Gastroesophageal sphincter (tissue), 4 donors: ENCODE results near the gene OGFRL1. TPM values are rescaled to one million over a fixed set of nuclear protein-coding genes. Genes with fewer than 3 reads are reported as not detected.

Experiments
- ATAC-seq: fragments of 150-250 bp; one replicate; pipeline ENCODE4 v1.9.1; 2016; ENCODE audit warnings: mild to moderate bottlenecking, moderate library complexity
- H3K27ac ChIP-seq, 4 donors: fragments of 200-600 bp; sonication (generic) in 3 of 4; 1 replicate in 3 of 4; 2 replicates in 1 of 4; pipeline ENCODE4 v1.5.1; 2016 to 2019
- H3K27me3 ChIP-seq: fragments of 200-600 bp; sonication (generic); one replicate; pipeline ENCODE4 v1.5.1; 2019
- H3K36me3 ChIP-seq, 2 donors: fragments of 200-600 bp; sonication (generic); one replicate each; pipeline ENCODE4 v1.5.1; 2019; ENCODE audit warnings: control low read depth in 1 of 2
- H3K4me1 ChIP-seq, 3 donors: fragments of 200-600 bp; sonication (generic); 1 replicate in 2 of 3; 2 replicates in 1 of 3; pipeline ENCODE4 v1.5.1; 2016 to 2019; ENCODE audit warnings: control low read depth in 2 of 3
- H3K4me3 ChIP-seq, 2 donors: fragments of 200-600 bp; sonication (generic); one replicate each; pipeline ENCODE4 v1.5.1; 2019; ENCODE audit warnings: mild to moderate bottlenecking in 1 of 2, moderate library complexity in 1 of 2
- H3K9me3 ChIP-seq, 3 donors: fragments of 200-600 bp; sonication (generic); one replicate each; pipeline ENCODE4 v1.5.1; 2017 to 2019; ENCODE audit warnings: control low read depth in 2 of 3
- CTCF ChIP-seq, 4 experiments: fragments of 200-600 bp in 2 of 4; fragments of 450-650 bp in 2 of 4; sonication (generic) in 1 of 4; IDR thresholded peaks; one replicate each; pipeline ENCODE4 v1.5.1; 2017 to 2019; ENCODE audit warnings: antibody characterized with exemption in 4 of 4, mild to moderate bottlenecking in 2 of 4, moderate library complexity in 2 of 4
- EP300 ChIP-seq: sonication (generic); formaldehyde crosslinking; IDR thresholded peaks from one replicate; pipeline ENCODE4 v1.6.1; 2017; ENCODE audit warnings: antibody characterized with exemption, mild to moderate bottlenecking
- POLR2A ChIP-seq, 2 donors: fragments of 450-650 bp; IDR thresholded peaks; one replicate each; pipeline ENCODE4 v1.6.1; 2017; ENCODE audit warnings: antibody characterized with exemption in 2 of 2, mild to moderate bottlenecking in 2 of 2, moderate library complexity in 1 of 2
- POLR2AphosphoS5 ChIP-seq: sonication (generic); formaldehyde crosslinking; IDR thresholded peaks from one replicate; pipeline ENCODE4 v1.6.1; 2017; ENCODE audit warnings: antibody characterized with exemption
- WGBS, 2 donors: methylation state at CpG; one replicate each; pipeline ENCODE4 v1.1.5; 2018; ENCODE audit warnings: low coverage in 1 of 2; 5-methylcytosine and 5-hydroxymethylcytosine counted together
- total RNA-seq, 4 donors: library from RNA; depleted of rRNA; stranded (reverse); fragments of >200 nt; gene quantifications; one replicate each; pipeline ENCODE4 v1.1.0, GENCODE V29; 2016

OGFRL1 gene
- total RNA-seq, 4 donors from 2014 or later = 29.0 to 52.3 (median 46.5) TPM

GRCh38 chr6:71333697-71334096, 45.1 kb downstream of the OGFRL1 start:
- no peaks in the 10 kb centered on the region for H3K9me3 ChIP-seq
- H3K27me3 ChIP-seq = no peaks in the 10 kb centered on the region
- H3K36me3 ChIP-seq = no peaks in the 10 kb centered on the region
- ATAC-seq = peak; percentile 69
- no peak overlapping the region for H3K4me3 ChIP-seq
- TF ChIP-seq POLR2A (IDR thresholded peaks at IDR 0.05) = no peak
- no peak overlapping the region for H3K27ac ChIP-seq
- H3K4me1 ChIP-seq = no peaks in the 10 kb centered on the region
- 50 to 62% methylated on average over 2 of the region's 2 CpGs for WGBS, 2 donors

GRCh38 chr6:71334768-71335167, 46.2 kb downstream of the OGFRL1 start:
- H3K4me3 ChIP-seq = no peak overlapping the region
- TF ChIP-seq CTCF (IDR thresholded peaks at IDR 0.05) = no peak
- no peak for TF ChIP-seq POLR2AphosphoS5
- TF ChIP-seq EP300 = no peak
- TF ChIP-seq POLR2A (IDR thresholded peaks at IDR 0.05) = no peak

GRCh38 chr6:71335544-71335943, 46.9 kb downstream of the OGFRL1 start:
- ATAC-seq = no peak
- no peak for TF ChIP-seq POLR2AphosphoS5
- TF ChIP-seq POLR2A (IDR thresholded peaks at IDR 0.05) = no peak
- TF ChIP-seq EP300 = no peak
- no peak for TF ChIP-seq CTCF (IDR thresholded peaks at IDR 0.05)
- Histone ChIP-seq H3K4me3 (no peak overlapping the region), H3K27ac (no peak overlapping the region), H3K27me3 (no peaks in the 10 kb centered on the region), H3K36me3 (no peaks in the 10 kb centered on the region), H3K9me3 (no peaks in the 10 kb centered on the region), H3K4me1 (no peaks in the 10 kb centered on the region)

More at GRCh38 chr6:71334768-71335167, 46.2 kb downstream of the OGFRL1 start:
- Histone ChIP-seq H3K27ac (no peak overlapping the region), H3K36me3 (no peaks in the 10 kb centered on the region), H3K4me1 (no peaks in the 10 kb centered on the region), H3K9me3 (no peaks in the 10 kb centered on the region), H3K27me3 (no peaks in the 10 kb centered on the region)
- no peak for ATAC-seq

- no peaks in the 10 kb centered on the region for H3K4me1 ChIP-seq
- H3K9me3 ChIP-seq = no peaks in the 10 kb centered on the region
- TF ChIP-seq POLR2A (IDR thresholded peaks at IDR 0.05) (no peak), CTCF (IDR thresholded peaks at IDR 0.05) (no peak), POLR2AphosphoS5 (no peak), EP300 (no peak)
- no peak overlapping the region for H3K4me3 ChIP-seq
- no peaks in the 10 kb centered on the region for H3K27me3 ChIP-seq
- no peak overlapping the region for H3K27ac ChIP-seq
- WGBS, 2 donors = 81 to 89% methylated on average over 2 of the region's 2 CpGs
- ATAC-seq = no peak
- no peaks in the 10 kb centered on the region for H3K36me3 ChIP-seq
These were observed 48.3 kb downstream of the OGFRL1 start for GRCh38 chr6:71336901-71337300.

- H3K4me1 ChIP-seq = no peaks in the 10 kb centered on the region
- 83 to 93% methylated on average over 4 of the region's 4 CpGs for WGBS, 2 donors
- H3K27me3 ChIP-seq = no peaks in the 10 kb centered on the region
- TF ChIP-seq POLR2A (IDR thresholded peaks at IDR 0.05) (no peak), POLR2AphosphoS5 (no peak), EP300 (no peak), CTCF (IDR thresholded peaks at IDR 0.05) (no peak)
- no peak overlapping the region for H3K27ac ChIP-seq
- no peaks in the 10 kb centered on the region for H3K9me3 ChIP-seq
- H3K4me3 ChIP-seq = no peak overlapping the region
- ATAC-seq = no peak
- H3K36me3 ChIP-seq = peaks cover 0 to 1% of the 10 kb centered on the region in 2 donors
These were observed 50.1 kb downstream of the OGFRL1 start for GRCh38 chr6:71338540-71339316.
